Fibroblast of the aortic adventitia (primary cell): ENCODE measurements around the gene MARS1. TPM values are rescaled to one million over a fixed set of nuclear protein-coding genes. Genes with fewer than 3 reads are reported as not detected.
"Not testable (repeated sequence)": the region's sequence is repeated elsewhere in the genome, so short reads cannot be mapped to it uniquely, and the experiment has no call there.

ENCODE experiments used
- DNase-seq: peaks from one replicate; pipeline ENCODE4 v3.0.0-alpha.2; 2010; ENCODE audit warnings: low read depth
- H3K4me3 ChIP-seq: 2 replicates; pipeline ENCODE4 v1.5.1; 2011; ENCODE audit warnings: low read depth, mild to moderate bottlenecking, control low read depth, low read length, moderate library complexity
- total RNA-seq: library from RNA; depleted of rRNA; stranded (reverse); fragments of >200 nt; gene quantifications from 2 replicates; pipeline ENCODE4 v1.2.3, GENCODE V29; 2012; ENCODE audit warnings: low replicate concordance
- TF ChIP-seq, protein P1 (sequence below): IDR thresholded peaks from 2 replicates; pipeline ENCODE4 v1.5.1; 2011; ENCODE audit warnings: mild to moderate bottlenecking, low read length, control low read depth, inconsistent platforms; ENCODE audit not compliant: insufficient read depth

MARS1 gene
- total RNA-seq, 1 donor = 185 TPM

DNA sequence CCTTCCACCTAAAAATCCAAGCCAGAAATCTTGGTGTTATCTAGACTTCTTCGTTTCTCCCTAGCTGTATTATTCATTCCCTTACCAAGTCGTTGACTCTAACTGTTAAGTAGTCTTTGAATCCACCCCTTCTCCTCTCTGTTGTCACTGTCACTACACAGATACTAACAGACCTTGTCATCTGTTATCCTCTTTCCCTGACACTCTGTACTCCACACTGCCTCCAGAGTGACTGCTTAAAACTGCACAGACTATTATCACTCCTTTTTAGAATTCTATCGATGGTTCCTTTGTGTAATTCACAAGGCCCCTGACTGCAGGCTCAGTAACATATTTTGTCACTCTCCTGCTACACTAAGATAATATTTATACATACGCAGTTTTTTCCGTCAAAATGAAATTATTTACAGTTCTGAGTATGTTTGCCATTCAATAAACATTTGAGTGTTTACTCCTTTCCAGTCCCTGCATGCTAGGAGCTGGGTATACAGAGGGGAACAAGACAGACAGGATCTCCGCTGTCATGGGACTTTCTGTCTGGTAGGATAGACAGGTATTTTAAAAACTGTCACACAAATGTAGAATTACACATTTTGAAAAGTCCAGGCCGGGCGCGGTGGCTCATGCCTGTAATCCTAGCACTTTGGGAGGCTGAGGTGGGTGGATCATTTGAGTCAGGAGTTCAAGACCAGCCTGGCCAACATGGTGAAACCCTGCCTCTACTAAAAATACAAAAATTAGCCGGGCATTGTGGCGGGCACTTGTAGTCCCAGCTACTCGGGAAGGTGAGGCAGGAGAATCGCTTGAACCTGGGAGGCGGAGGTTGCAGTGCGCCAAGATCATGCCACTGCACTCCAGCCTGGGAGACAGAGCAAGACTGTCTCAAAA lies 3.8 kb downstream of the MARS1 start:
- TF ChIP-seq, protein P1, sequence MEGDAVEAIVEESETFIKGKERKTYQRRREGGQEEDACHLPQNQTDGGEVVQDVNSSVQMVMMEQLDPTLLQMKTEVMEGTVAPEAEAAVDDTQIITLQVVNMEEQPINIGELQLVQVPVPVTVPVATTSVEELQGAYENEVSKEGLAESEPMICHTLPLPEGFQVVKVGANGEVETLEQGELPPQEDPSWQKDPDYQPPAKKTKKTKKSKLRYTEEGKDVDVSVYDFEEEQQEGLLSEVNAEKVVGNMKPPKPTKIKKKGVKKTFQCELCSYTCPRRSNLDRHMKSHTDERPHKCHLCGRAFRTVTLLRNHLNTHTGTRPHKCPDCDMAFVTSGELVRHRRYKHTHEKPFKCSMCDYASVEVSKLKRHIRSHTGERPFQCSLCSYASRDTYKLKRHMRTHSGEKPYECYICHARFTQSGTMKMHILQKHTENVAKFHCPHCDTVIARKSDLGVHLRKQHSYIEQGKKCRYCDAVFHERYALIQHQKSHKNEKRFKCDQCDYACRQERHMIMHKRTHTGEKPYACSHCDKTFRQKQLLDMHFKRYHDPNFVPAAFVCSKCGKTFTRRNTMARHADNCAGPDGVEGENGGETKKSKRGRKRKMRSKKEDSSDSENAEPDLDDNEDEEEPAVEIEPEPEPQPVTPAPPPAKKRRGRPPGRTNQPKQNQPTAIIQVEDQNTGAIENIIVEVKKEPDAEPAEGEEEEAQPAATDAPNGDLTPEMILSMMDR = no peak
- H3K4me3 ChIP-seq = no peak overlapping the region
- DNase-seq = no peak

DNA sequence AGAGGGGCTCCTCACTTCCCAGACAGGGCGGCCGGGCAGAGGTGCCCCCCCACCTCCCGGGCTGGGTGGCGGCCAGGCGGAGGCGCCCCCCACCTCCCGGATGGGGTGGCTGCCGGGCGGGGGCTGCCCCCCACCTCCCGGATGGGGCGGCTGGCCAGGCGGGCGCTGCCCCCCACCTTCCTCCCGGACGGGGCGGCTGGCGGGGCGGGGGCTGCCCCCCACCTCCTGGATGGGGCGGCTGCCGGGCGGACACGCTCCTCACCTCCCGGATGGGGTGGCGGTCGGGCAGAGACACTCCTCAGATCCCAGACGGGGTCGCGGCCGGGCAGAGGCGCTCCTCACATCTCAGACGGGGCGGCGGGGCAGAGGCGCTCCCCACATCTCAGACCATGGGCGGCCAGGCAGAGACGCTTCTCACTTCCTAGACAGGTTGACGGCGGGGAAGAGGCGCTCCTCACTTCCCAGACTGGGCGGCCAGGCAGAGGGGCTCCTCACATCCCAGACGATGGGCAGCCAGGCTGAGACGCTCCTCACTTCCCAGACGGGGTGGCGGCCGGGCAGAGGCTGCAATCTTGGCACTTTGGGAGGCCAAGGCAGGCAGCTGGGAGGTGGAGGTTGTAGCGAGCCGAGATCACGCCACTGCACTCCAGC lies 7.3 kb downstream of the MARS1 start:
- not testable (repeated sequence) for H3K4me3 ChIP-seq, DNase-seq

DNA sequence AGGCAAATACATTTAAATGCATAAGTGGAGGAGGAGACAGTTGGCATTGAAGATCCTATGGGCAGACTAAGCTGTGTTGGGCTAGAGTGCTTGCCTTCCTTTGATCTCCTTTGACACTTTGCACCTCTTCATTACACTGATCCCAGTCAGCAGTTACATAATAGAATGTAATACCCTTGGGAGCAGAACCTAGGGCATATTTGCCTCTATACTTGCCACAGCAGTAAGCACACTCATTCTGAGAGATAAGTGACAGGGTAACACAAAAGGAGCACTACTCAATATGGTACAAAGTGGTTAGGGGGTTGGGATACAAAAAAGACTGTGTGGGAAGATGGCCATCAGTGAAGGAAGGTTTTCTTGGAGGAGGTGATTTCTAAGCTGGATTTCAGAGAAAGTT lies 9.0 kb downstream of the MARS1 start:
- DNase-seq = no peak
- TF ChIP-seq, protein P1 = no peak
- no peak overlapping the region for H3K4me3 ChIP-seq

DNA sequence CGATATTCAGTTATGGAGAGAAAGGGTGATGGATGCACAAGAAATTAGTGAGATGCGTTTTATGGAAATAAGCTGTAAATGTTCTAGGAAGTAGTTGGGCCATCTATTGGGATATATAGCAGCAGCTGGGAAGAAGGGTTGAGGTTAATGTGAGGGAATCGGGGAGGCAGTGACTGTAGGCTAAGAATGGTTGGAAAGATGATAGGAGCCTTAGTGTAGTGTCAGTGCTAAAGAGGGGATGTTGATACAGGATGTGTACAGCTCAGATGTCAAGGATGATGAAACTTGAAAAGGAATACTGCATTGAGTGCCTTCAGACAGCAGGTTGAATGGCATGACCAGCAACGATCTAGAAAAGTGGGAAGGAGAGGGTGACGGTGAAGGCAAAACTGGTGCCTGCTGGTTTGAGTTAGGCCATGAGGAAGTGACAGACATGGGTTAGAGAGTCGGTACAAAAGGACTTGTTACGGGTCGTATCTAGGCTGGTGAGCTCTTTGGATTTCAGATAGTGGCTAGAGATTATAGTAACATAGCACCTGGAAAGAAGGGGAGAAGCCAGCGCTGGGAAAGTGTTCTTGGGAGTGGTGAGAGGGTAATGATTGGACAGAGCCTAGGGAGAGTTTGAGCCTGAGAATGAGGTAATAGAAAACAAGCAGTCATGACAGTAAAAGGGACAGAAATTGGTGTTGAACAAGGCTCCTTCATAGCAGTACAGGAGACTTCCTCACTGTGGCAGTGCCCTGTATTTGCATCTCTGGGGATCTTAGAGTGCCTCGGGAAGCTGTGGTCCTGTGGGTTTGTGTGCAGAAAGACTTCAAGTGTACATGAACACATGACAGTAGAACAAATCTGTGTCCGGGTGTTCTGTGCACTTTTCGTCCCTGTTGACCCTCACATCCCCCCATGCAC lies 9.6 kb downstream of the MARS1 start:
- H3K4me3 ChIP-seq = no peak overlapping the region
- TF ChIP-seq, protein P1 = no peak
- no peak for DNase-seq

DNA sequence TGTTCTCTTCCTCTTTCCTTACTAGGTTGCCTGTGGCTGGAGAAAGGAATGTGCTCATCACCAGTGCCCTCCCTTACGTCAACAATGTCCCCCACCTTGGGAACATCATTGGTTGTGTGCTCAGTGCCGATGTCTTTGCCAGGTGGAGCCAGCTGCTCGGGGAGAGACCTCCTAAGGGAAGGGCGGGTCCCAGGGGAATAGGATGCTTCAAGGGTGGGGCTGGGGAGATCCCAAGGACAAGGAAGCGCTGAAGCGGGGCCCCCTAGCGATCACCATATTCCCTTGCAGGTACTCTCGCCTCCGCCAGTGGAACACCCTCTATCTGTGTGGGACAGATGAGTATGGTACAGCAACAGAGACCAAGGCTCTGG lies 10.2 kb downstream of the MARS1 start:
- TF ChIP-seq, protein P1 = no peak
- DNase-seq = no peak
- no peak overlapping the region for H3K4me3 ChIP-seq

DNA sequence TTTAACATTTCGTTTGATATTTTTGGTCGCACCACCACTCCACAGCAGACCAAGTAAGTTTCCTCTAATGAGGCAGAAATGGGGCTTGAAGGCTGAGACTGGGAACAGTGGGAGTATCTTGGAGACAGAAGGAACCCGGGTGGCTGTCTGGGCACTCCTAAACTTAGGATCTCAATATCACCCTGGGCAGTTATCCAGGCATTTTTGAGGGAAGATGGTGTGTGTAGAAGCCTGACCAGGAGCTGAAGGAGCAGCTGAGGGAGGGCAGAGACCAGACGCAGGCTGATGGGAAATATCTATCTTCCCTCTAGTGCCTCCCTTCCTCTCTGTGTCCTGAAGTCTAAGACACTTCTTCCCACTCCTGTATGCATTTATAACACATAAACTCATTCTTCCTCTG lies 10.7 kb downstream of the MARS1 start:
- TF ChIP-seq, protein P1 = no peak
- DNase-seq = no peak

DNA sequence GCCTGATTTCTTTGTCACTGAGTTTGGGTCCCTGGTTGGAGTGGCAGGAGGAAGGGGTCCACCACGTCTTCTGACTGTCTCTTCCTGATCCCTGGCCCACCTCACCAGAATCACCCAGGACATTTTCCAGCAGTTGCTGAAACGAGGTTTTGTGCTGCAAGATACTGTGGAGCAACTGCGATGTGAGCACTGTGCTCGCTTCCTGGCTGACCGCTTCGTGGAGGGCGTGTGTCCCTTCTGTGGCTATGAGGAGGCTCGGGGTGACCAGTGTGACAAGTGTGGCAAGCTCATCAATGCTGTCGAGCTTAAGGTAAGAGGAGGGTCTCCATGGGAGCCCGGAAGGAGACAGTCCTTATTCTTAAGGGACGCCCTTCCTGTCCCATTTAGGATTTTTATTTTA lies 12.3 kb downstream of the MARS1 start:
- H3K4me3 ChIP-seq = no peak overlapping the region
- TF ChIP-seq, protein P1 = no peak
- DNase-seq = no peak

More for the DNA sequence above, 10.7 kb downstream of the MARS1 start:
- H3K4me3 ChIP-seq = no peak overlapping the region

DNA sequence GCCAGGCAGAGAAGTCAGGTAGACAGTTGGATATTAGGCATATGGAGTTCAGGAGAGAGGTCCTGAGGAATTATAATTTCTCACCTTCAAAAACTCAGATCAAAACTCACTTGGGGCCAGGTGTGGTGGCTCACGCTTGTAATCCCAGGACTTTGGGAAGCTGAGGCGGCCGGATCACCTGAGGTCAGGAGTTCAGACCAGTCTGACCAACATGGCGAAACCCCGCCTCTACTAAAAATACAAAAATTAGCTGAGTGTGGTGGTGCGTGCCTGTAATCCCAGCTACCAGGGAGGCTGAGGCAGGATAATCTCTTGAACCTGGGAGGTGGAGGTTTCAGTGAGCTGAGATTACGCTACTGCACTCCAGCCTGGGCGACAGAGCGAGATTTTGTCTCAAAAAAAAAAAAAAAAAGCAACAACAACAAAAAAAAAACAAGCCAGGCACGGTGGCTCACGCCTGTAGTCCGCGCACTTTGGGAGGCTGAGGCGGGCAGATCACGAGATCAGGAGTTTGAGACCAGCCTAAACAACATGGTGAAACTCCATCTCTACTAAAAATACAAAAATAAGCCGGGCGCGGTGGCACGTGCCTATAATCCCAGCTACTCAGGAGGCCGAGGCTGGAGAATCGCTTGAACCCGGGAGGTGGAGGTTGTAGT lies 14.6 kb downstream of the MARS1 start:
- DNase-seq, H3K4me3 ChIP-seq: not testable (repeated sequence)

DNA sequence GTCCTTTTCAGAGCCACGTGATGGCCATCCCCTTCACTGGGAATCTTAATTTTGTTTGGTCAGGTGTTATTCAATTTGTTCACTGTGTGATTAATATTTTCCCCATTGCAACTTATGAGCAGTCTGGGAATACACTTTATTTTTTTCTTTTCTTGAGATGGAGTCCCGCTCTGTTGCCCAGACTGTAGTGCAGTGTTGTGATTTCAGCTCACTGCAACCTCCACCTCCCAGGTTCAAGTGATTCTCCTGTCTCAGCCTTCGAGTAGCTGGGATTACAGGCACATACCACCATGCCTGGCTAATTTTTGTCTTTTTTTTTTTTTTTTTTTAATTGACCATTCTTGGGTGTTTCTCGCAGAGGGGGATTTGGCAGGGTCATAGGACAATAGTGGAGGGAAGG lies 18.7 kb downstream of the MARS1 start:
- H3K4me3 ChIP-seq, DNase-seq: not testable (repeated sequence)

DNA sequence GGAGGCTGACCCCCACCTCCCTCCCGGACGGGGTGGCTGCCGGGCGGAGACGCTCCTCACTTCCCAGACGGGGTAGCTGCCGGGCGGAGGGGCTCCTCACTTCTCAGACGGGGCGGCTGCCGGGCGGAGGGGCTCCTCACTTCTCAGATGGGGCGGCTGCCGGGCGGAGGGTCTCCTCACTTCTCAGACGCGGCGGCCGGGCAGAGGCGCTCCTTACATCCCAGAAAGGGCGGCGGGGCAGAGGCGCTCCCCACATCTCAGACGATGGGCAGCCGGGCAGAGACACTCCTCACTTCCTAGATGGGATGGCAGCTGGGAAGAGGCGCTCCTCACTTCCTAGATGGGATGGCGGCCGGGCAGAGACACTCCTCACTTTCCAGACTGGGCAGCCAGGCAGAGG lies 19.9 kb downstream of the MARS1 start:
- DNase-seq, H3K4me3 ChIP-seq: not testable (repeated sequence)
